Measurements from ENCODE around the gene CKS2. TPM values are rescaled to one million over a fixed set of nuclear protein-coding genes. Genes with fewer than 3 reads are reported as not detected.
"Not testable (repeated sequence)": the region's sequence is repeated elsewhere in the genome, so short reads cannot be mapped to it uniquely, and the experiment has no call there.

CKS2 gene
- total RNA-seq, 1 donor from 2014 or later = 11.6 TPM

- peaks cover 99% of the 10 kb centered on the region for H3K36me3 ChIP-seq
- no peaks in the 10 kb centered on the region for H3K9me3 ChIP-seq (replicated peaks)
- intact Hi-C loops (cut with micrococcal nuclease) = no loop called here
- no peaks in the 10 kb centered on the region for H3K27me3 ChIP-seq (ENCODE audit: low read depth)
- no peak overlapping the region for H3K4me3 ChIP-seq
- H3K4me1 ChIP-seq = no peaks in the 10 kb centered on the region
- DNase-seq = no peak
- no peak for TF ChIP-seq CTCF (IDR thresholded peaks at IDR 0.05; ENCODE audit: borderline replicate concordance)
- H3K27ac ChIP-seq (replicated peaks) = no peak overlapping the region
These were observed 19.5 kb downstream of the CKS2 start for GRCh38 chr9:89330513-89330912.

GRCh38 chr9:89339807-89340206 is 28.8 kb downstream of the CKS2 start:
- TF ChIP-seq CTCF (IDR thresholded peaks at IDR 0.05; ENCODE audit: borderline replicate concordance) = no peak
- Histone ChIP-seq H3K27ac (replicated peaks) (no peak overlapping the region), H3K36me3 (peaks cover 100% of the 10 kb centered on the region), H3K4me1 (no peaks in the 10 kb centered on the region), H3K9me3 (replicated peaks) (no peaks in the 10 kb centered on the region), H3K4me3 (no peak overlapping the region), H3K27me3 (ENCODE audit: low read depth) (no peaks in the 10 kb centered on the region)
- intact Hi-C loops (cut with micrococcal nuclease) = no loop called here
- no peak for DNase-seq

GRCh38 chr9:89340332-89340731 is 29.3 kb downstream of the CKS2 start:
- Histone ChIP-seq H3K4me3 (no peak overlapping the region), H3K36me3 (peaks cover 100% of the 10 kb centered on the region), H3K4me1 (no peaks in the 10 kb centered on the region), H3K27ac (replicated peaks) (no peak overlapping the region), H3K9me3 (replicated peaks) (no peaks in the 10 kb centered on the region), H3K27me3 (ENCODE audit: low read depth) (no peaks in the 10 kb centered on the region)
- no peak for DNase-seq
- no peak for TF ChIP-seq CTCF (IDR thresholded peaks at IDR 0.05; ENCODE audit: borderline replicate concordance)
- intact Hi-C loops (cut with micrococcal nuclease) = no loop called here

GRCh38 chr9:89342213-89342612 is 31.2 kb downstream of the CKS2 start:
- peaks cover 100% of the 10 kb centered on the region for H3K36me3 ChIP-seq
- DNase-seq = no peak
- no peaks in the 10 kb centered on the region for H3K27me3 ChIP-seq (ENCODE audit: low read depth)
- no peak for TF ChIP-seq CTCF (IDR thresholded peaks at IDR 0.05; ENCODE audit: borderline replicate concordance)
- no peaks in the 10 kb centered on the region for H3K9me3 ChIP-seq (replicated peaks)
- intact Hi-C loops (cut with micrococcal nuclease) = no loop called here
- no peak overlapping the region for H3K27ac ChIP-seq (replicated peaks)
- no peak overlapping the region for H3K4me3 ChIP-seq
- no peaks in the 10 kb centered on the region for H3K4me1 ChIP-seq

GRCh38 chr9:89342948-89343347 is 32.0 kb downstream of the CKS2 start:
- Histone ChIP-seq H3K4me1 (no peaks in the 10 kb centered on the region), H3K4me3 (no peak overlapping the region), H3K36me3 (peaks cover 100% of the 10 kb centered on the region), H3K27me3 (ENCODE audit: low read depth) (no peaks in the 10 kb centered on the region), H3K27ac (replicated peaks) (no peak overlapping the region), H3K9me3 (replicated peaks) (no peaks in the 10 kb centered on the region)
- no peak for DNase-seq
- TF ChIP-seq CTCF (IDR thresholded peaks at IDR 0.05; ENCODE audit: borderline replicate concordance) = no peak
- intact Hi-C loops (cut with micrococcal nuclease) = no loop called here

GRCh38 chr9:89343812-89344211 is 32.8 kb downstream of the CKS2 start:
- H3K9me3 ChIP-seq (replicated peaks); H3K27ac ChIP-seq (replicated peaks); H3K27me3 ChIP-seq (ENCODE audit: low read depth); DNase-seq; intact Hi-C loops (cut with micrococcal nuclease); H3K4me3 ChIP-seq; H3K4me1 ChIP-seq: not testable (repeated sequence)
- H3K36me3 ChIP-seq = peaks cover 100% of the 10 kb centered on the region
